GM21447 (cell line): ENCODE results near the gene GSX2.
"Not testable (repeated sequence)": the region's sequence is repeated elsewhere in the genome, so short reads cannot be mapped to it uniquely, and the experiment has no call there.

Experiments used
- ATAC-seq: cut with Tn5 transposase; IDR thresholded peaks from one replicate; pipeline ENCODE4 v1.9.1; 2021; ENCODE audit not compliant: unreplicated experiment

GSX2 gene

DNA sequence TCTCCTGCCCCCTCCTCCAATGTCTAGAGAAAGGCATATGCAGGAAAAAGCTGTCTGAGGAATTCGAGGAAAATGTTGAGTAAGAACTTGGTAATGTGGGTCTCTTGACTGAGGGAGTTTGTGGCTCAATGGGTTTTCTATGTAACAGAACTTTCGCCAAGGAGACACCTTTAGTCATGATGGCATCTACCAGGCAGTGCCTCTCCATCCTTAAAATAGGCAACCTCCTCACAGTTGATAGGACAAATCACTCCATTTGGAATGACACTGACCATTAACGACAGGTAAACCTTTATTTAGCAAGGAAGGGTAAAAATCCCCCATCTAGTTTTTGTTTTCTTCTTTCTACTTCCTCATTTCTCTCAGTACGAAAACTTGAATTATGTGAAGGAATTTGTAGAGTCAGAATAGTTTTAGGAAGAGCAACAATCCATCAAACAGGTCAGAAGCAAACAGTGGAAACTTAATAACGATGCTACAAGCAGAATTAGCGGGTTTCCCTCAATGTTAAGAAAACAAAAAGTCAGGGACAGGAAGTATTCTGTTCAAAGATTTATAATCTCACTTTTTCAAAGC is 2.7 kb downstream of the GSX2 start:
- ATAC-seq = no peak

GRCh38 chr4:54103190-54103574 is 3.2 kb downstream of the GSX2 start:
- ATAC-seq = no peak

DNA sequence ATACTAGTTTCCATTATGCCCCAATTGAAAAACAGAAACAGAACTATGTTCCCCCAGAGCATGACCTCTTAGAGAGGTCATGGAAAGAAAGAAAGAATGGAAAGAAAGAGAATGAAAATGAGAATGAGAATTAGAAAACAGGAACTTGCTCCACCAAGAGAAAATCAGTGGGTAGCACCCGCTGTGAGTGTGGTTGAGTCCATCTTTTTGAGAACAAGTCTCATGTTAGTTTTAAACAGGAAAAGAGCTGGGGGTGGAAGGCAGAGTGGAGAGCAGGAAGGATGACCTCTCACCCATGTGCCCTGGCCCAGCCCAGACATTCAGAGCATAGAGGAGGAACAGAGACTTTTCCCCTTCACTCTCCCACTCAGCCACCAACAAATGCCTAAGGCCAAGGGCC is 4.9 kb downstream of the GSX2 start:
- no peak for ATAC-seq

- ATAC-seq = no peak
Measured at GRCh38 chr4:54107951-54108748, 8.2 kb downstream of the GSX2 start.

- ATAC-seq = no peak
Measured at GRCh38 chr4:54109241-54110018, 9.5 kb downstream of the GSX2 start.

DNA sequence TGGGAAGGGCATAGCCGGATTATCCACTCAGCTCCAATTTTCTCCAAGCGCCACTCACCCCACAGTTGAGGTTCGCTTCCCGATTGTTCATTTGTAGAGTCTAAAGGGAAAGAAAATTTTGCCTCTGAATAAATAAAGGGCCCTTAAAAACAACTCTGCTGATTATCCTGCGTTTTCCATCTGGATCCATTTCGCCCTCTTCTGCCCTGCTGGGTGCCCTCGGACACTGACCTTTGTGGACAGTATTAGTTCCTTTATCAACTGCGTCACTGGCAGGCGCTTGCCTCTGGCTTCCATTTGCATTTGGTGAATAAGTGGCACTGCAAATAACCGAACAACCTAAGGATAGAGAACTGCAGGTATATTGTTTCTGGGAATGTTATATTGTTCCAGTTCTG is 10.1 kb downstream of the GSX2 start:
- no peak for ATAC-seq

DNA sequence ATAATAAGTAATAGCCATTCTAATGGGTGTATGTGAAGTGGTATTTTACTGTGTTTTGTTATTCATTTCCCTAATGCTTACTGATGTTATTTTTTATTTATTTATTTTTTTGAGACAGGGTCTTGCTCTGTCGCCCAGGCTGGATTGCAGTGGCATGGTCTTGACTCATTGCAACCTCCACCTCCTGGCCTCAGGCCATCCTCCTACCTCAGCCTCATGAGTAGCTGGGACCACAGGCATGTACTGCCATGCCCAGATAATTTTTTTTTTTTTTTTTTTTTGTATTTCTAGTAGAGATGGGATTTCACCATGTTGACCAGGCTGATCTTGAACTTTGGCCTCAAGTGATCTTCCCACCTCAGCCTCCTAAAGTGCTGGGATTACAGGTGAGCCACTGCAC is 13.2 kb downstream of the GSX2 start:
- ATAC-seq = not testable (repeated sequence)

- ATAC-seq = not testable (repeated sequence)
Measured at GRCh38 chr4:54116246-54116645, 16.3 kb downstream of the GSX2 start.

DNA sequence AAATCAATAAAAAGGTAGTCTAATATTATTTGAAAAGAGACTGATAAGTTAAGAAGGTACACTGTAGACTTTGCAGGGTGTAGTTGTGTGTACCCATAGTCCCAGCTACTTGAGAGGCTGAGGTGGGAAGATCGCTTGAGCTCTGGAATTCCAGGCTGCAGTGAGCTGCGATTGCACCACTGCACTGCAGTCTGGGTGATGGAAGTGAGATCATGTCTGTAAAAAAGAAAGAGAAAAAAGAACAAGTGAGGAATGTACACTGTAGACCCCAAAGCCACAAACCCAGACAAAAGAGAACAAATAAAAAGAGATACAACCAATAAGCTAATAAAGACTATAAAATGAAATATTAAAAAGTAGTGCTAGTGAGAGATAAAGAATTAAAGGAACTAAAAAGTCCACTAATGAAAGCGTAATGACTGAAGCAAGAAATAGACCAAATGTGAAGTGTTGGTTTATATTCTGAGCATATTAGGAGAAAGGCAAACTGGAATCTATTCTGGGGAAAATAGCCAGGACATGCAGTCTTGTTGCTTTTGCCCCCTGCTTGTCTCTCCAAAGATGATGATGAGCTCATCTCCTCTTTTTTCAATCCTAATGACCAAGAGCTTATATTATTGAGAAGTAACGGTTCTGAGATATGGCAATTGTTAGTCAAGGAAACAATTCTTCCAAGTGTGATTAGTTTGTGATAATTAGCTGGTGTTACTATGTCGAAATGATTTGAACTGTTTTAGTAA is 19.1 kb downstream of the GSX2 start:
- ATAC-seq = no peak

DNA sequence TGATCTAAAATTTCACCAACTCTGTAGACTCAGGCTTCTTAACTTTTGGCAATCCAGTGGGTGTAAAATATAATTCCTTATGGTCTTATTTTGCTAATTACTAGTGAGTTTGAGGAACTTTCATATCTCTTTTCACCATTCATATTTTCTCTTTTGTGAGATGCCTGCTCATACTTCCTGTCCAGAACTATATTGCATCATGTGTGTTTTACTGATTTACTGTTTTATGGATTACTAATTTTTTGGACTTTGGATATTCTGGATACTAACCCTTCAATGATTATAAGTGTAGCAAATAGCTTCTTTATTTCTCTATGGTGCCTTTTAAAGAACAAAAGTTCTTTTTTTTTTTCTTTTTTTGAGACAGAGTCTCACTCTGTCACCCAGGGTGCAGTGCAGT is 20.6 kb downstream of the GSX2 start:
- no peak for ATAC-seq

DNA sequence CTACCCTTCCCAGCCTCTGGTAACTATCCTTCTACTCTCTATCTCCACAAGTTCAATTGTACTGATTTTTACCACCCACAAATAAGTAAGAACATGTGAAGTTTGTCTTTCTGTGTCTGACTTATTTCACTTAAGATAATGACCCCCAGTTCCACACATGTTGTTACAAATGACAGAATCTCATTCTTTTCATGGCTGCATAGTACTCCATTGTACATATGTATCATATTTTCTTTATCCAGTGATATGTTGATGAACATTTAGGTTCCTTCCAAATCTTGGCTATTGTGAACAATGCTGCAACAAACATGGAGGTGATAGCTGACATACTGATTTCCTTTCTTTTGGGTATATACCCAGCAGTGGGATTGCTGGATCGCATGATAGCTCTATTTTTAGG is 27.7 kb downstream of the GSX2 start:
- ATAC-seq = no peak

- not testable (repeated sequence) for ATAC-seq
Measured at GRCh38 chr4:54128694-54129093, 28.7 kb downstream of the GSX2 start.

GRCh38 chr4:54139332-54139731 is 39.4 kb downstream of the GSX2 start:
- ATAC-seq = no peak

- no peak for ATAC-seq
Measured at GRCh38 chr4:54140287-54140686, 40.3 kb downstream of the GSX2 start.

DNA sequence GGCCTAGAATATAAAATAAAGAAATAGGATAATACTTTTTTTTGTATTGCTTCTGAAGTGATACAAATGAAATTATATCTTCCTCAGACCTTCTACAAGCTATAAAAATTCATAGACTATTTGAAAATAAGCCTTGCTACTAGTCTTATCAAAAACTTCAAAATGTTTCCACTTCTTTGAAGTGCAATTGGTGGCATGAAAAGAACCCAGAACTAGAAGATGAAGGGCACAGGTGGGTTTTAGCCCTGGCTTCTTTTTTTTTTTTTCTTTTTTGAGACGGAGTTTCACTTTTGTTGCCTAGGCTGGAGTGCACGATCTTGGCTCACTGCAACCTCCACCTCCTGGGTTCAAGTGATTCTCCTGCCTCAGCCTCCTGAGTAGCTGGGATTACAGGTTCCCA is 44.2 kb downstream of the GSX2 start:
- ATAC-seq = no peak

GRCh38 chr4:54144661-54145171 is 44.8 kb downstream of the GSX2 start:
- ATAC-seq = no peak

DNA sequence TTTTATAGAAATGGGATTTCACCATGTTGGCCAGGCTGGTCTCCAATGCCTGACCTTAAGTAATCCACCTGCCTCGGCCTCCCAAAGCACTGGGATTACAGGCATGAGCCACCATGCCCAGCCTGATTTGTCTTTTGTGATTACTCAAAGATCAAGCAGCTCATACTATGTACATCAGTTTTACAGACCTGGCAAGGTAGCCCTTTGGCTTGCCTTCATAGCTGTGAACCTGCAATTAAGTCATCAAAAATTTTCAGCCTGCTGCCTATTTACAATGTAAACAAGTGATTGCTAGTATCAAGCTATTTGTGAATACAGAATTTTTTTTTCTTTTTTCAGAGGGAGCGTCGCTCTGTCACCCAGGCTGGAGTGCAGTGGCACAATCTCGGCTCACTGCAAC is 46.2 kb downstream of the GSX2 start:
- no peak for ATAC-seq

DNA sequence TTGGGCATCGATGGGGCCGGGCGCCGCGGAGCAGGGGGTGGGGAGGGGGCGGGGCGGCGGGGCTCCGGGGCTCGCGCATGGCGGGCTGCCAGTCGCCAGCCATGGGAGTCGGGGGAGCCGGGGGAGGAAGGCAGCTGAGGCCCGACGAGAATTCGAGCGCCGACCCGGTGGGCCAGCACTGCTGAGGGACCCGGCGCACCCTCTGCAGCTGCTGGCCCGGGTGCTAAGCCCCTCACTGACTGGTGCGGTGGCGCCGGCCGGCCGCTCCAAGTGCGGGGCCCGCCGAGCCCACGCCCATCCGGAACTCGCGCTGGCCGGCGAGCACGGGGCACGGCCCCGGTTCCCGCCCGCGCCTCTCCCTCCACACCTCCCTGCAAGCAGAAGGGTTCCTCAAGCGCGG is 49.4 kb downstream of the GSX2 start:
- no peak for ATAC-seq
